ENCODE measurements around the gene CACNA1C.

The CACNA1C gene

GRCh38 chr12:2652401-2653081, 599.8 kb downstream of the CACNA1C start:
- FAIRE-seq: no peak

GRCh38 chr12:2653461-2653965, 600.7 kb downstream of the CACNA1C start:
- no peak for FAIRE-seq

GRCh38 chr12:2654311-2654710, 601.5 kb downstream of the CACNA1C start:
- no peak for FAIRE-seq

- no peak for FAIRE-seq
Observed at GRCh38 chr12:2654741-2655140, 602.0 kb downstream of the CACNA1C start.

GRCh38 chr12:2662524-2662923, 609.7 kb downstream of the CACNA1C start:
- no peak for FAIRE-seq

- FAIRE-seq: no peak
Observed at GRCh38 chr12:2664721-2665577, 612.2 kb downstream of the CACNA1C start.

GRCh38 chr12:2666411-2666810, 613.6 kb downstream of the CACNA1C start:
- FAIRE-seq: no peak

GRCh38 chr12:2666846-2667245, 614.1 kb downstream of the CACNA1C start:
- no peak for FAIRE-seq

GRCh38 chr12:2667716-2668440, 615.1 kb downstream of the CACNA1C start:
- no peak for FAIRE-seq

- FAIRE-seq: no peak
Observed at GRCh38 chr12:2668816-2669215, 616.0 kb downstream of the CACNA1C start.

- FAIRE-seq: no peak
Observed at GRCh38 chr12:2669560-2669959, 616.8 kb downstream of the CACNA1C start.

GRCh38 chr12:2672863-2673262, 620.1 kb downstream of the CACNA1C start:
- no peak for FAIRE-seq

GRCh38 chr12:2673966-2674810, 621.4 kb downstream of the CACNA1C start:
- no peak for FAIRE-seq

- FAIRE-seq: no peak
Observed at GRCh38 chr12:2675776-2676175, 623.0 kb downstream of the CACNA1C start.

GRCh38 chr12:2677142-2677880, 624.5 kb downstream of the CACNA1C start:
- FAIRE-seq: no peak

GRCh38 chr12:2678426-2678825, 625.6 kb downstream of the CACNA1C start:
- no peak for FAIRE-seq

- FAIRE-seq: no peak
Observed at GRCh38 chr12:2679068-2679815, 626.5 kb downstream of the CACNA1C start.

GRCh38 chr12:2679816-2680675, 627.3 kb downstream of the CACNA1C start:
- no peak for FAIRE-seq

GRCh38 chr12:2680676-2681039, 627.9 kb downstream of the CACNA1C start:
- FAIRE-seq: no peak
